NCI-H226 (cell line): ENCODE measurements around the gene SAMD14.
A peak's percentile ranks its signal among the peaks of the same experiment; 100 is the strongest.

Experiments used
- DNase-seq: peaks from one replicate; pipeline ENCODE4 v3.0.0-alpha.2; 2015

The SAMD14 gene

DNA sequence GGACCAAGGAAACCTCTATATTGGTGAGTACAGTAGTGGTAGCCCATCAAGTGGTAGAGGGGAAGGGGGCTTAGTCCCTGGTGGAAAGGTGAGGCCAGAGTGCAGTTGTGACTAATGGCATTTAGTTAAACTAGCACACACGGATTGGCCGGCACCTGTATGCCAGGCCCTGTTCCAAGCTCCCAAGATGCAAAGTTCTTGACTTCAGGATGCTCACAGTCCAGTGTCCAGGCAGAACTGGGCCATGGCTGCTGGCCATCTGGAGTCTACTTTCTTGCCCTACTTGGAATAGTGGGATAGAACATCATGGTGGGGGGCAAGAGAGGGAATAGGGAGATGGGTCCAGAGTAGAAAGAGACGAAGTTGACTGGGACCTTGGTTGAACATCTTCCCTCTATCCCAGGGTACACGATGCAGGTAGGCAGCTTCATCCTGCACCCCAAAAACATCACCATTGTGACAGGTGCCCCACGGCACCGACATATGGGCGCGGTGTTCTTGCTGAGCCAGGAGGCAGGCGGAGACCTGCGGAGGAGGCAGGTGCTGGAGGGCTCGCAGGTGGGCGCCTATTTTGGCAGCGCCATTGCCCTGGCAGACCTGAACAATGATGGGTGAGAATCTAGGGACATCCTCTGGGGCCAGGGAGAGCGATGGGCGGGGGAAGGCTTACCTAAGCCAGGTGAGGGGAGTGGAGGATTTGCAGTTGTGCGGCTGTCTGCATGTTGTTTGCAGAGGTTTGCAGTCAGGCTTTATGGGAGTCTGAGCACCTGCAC is 58.9 kb downstream of the SAMD14 start:
- DNase-seq, result no peak

DNA sequence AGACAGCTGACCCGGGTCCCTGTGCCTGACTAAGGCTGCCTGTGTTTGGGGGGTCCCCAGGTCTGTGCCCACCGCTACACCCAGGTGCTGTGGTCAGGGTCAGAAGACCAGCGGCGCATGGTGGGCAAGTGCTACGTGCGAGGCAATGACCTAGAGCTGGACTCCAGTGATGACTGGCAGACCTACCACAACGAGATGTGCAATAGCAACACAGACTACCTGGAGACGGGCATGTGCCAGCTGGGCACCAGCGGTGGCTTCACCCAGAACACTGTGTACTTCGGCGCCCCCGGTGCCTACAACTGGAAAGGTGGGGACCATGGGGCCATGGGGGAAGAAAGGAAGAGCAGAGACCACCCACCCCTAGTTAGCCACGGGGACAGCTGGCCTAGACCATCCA is 62.0 kb downstream of the SAMD14 start:
- no peak for DNase-seq

DNA sequence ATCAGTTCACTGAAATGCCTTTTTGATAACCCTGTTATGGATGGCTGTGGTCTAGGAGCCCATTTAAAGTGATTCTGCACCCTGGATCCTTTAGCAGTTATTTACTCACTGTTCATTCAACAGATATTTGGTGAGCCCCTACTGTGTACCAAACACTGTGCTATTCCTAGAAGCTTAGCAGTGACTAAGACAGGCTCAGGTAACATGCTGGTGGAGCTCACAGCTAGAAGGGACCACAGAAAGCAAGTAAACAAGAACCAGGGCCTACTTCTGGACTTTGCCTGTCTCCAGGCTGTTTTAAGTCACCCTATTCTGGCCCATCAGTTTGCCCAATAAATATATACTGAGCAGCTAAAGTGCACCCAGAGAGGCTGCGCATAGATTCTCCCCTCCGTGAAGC is 63.0 kb downstream of the SAMD14 start:
- no peak for DNase-seq

DNA sequence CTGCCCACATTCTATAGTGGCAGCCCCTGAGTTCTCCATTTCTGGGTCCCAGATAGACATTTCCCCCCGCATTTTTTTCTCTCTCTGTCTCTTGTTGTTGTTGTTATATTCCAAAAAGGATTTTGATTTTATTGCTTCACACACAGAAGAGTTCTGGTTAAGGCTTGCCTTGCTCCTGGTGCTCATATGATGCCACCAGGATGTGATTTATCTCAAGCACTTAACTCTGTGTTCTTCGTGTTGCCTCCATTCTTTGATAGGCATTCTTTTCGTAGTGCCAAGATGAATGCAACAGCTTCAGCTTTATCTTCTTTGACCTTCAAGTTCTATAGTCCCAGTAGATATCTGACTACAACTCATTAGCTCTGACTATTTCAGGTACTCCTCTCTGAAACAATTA is 64.9 kb downstream of the SAMD14 start:
- no peak for DNase-seq

DNA sequence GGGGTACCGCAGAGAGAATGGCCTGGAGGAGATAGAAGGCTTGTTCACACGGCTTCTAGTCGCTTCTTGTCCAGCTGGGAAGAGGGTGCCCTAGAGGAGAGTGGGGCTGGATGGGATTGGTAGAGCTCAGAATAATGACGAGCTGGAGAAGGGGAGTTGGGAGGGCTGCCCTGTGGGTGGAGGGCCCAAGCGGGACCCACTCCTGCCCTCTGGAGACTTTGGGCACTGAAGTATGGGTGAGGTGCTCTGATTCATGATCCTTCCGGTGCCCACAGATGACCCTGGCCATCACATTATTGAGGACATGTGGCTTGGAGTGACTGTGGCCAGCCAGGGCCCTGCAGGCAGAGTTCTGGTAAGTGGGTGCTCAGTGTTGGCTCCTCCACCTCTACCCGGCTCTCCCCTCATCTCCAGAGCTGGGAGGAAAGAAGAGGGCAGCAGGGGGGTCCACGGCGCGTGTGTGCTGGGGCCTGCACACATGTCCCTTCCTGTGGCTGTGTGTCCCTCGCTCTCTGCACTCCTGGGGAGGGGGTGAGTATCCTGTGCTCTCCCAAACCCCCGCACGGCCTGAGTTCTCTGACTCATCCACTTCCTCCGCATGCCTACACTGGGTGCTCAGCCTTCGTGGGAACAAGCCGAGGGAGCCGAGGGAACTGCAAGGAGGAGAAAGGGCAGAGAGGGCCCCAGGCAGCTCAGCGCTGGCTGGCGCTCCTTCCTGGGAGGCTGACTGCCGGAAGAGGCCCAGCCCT is 65.5 kb downstream of the SAMD14 start:
- DNase-seq, result peak; percentile 99

DNA sequence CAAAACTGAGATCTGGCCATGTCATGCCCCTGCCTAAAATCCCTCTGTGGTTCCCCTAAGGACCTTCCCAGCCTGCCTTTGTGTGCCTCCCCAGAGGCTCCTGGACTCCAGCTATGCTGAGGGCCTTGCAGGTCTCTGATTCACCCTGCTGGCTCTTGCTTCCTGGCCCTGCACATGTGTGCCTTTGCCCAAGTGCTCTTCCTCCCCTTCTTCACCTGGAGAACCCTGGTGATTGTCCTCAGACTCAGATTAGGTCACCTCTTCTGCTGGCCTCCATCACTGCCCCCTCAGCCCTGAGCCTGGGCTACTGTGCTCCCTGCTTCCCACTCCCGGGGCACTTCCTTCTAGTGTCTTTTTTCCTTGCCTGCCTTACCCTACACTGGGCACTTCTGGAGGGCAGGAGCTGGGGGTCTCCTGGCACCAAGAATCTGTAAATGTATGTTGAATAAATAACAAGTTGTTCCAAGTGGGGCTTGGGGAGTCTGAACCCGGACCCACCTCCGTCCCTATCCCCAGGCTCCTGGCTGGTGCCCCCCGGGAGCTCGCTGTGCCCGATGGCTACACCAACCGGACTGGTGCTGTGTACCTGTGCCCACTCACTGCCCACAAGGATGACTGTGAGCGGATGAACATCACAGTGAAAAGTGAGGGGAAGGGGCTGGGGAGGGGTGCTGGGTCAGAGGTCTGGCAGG is 66.3 kb downstream of the SAMD14 start:
- DNase-seq, result peak; percentile 49

DNA sequence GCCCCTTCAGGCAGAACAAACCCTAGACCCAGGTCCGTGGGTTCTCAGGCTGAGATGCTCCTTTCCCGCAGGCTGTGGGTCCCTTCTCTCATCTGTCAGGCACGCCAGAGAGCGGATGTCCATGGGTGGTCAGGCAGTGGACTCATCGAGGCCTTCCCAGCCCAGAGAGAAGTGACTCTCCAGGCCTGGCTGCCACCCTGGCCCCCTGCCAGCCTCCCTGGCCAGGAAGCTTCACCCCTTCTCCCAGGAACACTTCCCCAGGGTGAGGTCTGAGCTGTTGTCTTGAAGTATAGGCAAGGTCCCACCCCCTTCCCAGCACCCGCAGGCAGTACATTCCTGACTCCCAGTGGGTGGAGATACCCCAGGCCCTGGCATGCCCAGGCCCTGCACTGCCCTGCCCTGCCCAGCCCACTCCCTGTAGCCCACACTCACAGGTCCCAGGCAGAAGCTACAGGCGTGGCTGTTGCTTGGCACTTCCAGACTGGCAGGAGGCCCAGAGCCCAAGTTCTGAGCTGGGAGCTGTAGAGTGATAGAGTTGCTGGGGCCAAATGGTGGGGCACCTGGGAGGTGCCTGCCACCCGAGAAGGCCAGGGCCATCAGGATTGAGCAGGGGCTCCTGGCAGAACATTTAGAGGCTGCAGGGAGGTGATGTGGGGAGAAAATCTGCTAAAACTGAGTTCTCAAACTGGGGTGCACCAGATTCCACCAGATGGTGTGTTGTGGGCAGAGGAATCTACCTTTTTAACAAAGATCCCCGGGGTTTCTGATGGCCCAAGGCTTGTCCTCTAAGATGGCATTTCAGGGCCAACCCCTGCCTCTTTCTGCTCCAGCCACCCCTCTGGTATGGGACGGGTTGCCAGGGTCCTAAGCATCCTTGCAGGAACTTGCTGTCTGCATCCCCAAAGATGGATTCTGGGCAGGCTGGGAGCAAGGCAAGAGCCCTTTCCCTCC is 67.4 kb downstream of the SAMD14 start:
- peak; percentile 100 for DNase-seq

DNA sequence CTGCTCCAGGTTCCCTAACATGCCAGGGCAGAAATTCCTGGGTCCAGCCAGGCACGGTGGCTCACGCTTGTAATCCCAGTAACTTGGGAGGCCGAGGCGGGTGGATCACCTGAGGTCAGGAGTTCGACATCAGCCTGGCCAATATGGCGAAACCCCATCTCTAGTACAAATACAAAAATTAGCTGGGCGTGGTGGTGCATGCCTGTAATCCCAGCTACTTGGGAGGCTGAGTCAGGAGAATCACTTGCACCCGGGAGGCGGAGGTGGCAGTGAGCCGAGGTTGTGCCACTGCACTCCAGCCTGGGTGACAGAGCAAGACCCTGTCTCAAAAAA is 68.3 kb downstream of the SAMD14 start:
- DNase-seq, result peak; percentile 53

DNA sequence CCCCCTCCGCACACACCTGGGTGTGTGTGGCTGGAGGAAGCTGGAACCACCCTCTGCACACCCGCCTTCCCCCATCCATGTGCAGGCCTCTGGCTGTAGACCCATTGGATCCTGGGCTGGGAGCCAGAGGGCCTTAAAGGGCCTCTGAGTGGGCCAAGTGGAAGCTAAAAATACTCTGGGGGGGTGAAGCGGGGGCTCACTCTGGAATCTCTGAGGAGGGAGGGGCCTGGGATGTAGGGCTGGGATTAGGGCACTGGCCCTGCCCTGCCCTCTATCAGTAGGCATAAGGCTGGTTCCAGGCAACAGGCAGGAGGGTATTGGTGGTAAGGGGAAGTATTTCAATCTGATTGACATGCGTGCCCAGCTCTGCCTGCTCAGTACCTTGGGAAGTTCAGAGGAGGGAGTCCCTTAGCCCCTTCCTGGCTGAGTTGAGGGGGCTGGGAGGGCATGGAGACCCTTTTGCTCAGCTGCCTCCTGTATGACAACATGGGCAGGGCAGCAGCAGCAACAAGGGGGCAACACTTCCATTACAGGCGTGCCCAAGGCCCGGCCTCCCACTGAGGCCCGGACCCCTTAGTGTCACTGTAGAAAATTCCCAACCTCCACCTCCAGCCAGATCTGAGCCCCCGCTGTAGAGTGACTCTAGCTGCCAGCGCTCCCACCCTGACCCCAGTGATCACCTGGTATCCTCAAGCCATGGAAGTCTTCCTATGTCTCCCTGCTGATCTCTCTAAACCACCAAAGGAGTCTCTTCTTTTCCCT is 68.8 kb downstream of the SAMD14 start:
- DNase-seq, result peak; percentile 94
